D721Med (cell line): ENCODE data around the gene BCLAF3.

ENCODE experiments used
- DNase-seq: peaks from one replicate; pipeline ENCODE4 v3.0.0; 2011; ENCODE audit warnings: low spot score; ENCODE audit not compliant: insufficient read length
- FAIRE-seq: peaks from 2 replicates; lab custom pipeline; 2011; peaks lifted over from hg19 to GRCh38; lab: Jason Lieb, UNC
- TF ChIP-seq, protein P1 (sequence below): IDR thresholded peaks from 2 replicates; pipeline ENCODE4 v1.5.1; 2012; ENCODE audit warnings: mild to moderate bottlenecking, control low read depth; ENCODE audit not compliant: insufficient read depth; ENCODE audit errors: missing control alignments

BCLAF3 gene

DNA sequence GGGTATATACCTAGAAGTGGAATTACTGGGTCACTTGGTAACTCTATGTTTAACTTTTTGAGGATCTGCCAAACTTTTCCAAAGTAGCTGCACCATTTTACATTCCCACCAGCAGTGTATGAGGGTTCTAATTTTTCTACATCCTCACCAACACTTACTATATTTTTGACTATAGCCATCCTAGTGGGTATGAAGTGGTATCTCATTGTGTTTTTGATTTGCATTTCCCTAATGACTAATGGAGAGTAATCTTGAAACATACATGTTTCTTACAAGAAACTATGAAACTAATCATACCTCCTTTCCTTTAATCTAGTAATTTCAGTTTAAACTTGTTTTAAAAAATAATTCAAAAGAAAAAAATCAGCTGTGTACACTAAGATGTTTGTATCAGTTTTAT lies 17.9 kb downstream of the BCLAF3 start:
- DNase-seq: no peak
- FAIRE-seq: peak; percentile 51
- TF ChIP-seq, protein P1, sequence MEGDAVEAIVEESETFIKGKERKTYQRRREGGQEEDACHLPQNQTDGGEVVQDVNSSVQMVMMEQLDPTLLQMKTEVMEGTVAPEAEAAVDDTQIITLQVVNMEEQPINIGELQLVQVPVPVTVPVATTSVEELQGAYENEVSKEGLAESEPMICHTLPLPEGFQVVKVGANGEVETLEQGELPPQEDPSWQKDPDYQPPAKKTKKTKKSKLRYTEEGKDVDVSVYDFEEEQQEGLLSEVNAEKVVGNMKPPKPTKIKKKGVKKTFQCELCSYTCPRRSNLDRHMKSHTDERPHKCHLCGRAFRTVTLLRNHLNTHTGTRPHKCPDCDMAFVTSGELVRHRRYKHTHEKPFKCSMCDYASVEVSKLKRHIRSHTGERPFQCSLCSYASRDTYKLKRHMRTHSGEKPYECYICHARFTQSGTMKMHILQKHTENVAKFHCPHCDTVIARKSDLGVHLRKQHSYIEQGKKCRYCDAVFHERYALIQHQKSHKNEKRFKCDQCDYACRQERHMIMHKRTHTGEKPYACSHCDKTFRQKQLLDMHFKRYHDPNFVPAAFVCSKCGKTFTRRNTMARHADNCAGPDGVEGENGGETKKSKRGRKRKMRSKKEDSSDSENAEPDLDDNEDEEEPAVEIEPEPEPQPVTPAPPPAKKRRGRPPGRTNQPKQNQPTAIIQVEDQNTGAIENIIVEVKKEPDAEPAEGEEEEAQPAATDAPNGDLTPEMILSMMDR: no peak

DNA sequence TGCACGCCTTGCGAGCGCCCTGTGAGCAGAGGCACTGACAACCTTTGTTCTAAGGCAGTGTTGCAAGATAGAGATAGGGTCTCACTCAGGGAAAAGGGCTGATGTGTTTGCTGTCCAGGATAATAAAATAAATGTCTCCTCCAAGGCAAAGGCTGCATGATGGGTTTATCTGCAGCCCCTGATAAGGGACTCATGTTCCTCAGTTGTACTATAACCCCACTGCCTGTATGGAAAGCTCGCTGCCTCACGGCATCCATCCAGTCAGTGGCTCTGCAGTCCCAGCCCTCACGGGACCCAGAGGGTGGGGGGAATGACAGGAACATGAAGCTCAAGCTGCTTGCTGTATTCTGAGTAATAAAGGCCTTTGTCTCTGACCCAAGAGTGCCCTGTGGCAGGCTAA lies 22.6 kb downstream of the BCLAF3 start:
- DNase-seq: no peak
- TF ChIP-seq, protein P1: no peak
- no peak for FAIRE-seq

DNA sequence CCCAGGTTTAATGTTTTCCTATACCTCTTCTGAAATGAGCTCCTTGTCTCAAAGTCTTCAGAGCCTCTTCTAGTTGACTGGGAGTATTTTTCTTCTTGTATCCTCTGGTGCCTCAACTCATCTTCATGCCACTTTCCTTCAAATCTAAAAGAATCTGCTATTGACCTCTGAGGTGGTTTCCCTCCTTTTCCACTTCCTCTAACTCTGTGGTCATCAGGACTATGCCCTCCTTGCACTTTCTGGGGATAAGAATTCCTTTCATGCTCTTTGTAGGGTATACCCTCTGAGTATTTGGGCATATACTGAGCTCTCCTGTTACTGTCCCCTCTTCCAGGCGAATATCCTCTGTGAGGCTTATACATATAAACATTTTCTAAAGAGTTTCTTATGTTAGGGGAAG lies 24.8 kb downstream of the BCLAF3 start:
- TF ChIP-seq, protein P1: no peak
- DNase-seq (no peak), FAIRE-seq (no peak)

DNA sequence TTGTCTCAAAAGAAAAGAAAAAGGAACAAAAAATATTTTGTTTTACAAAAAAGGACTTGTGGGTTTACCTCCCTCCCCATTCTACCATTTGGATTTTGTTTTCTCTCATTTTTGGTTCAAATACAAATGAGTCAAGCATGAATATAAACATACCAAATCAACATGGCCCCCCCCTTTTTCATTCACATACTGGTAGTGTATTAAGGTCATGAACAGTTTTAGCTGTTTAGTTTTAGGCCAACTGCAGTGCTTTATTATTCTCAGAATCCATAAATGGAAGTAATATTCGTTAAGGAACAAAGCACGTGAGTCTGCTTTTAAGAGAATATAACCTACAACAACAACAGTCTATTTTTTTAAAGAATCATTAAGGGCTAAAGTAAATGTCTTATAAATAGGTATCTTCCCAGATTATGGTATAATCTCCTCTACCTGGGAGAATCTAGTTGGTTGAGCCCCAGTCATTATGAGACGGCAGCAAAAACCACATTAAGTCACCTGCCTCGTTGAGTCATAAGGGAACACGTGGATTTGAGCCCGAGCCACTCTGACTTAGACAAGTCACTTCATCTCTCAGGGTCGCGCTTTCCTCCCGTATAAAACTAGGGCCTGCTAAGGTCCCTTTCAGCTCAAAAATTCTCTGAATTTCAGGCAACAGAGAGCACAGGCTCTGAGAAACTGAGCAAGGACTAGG lies 26.7 kb downstream of the BCLAF3 start:
- TF ChIP-seq, protein P1: no peak
- DNase-seq (no peak), FAIRE-seq (no peak)

DNA sequence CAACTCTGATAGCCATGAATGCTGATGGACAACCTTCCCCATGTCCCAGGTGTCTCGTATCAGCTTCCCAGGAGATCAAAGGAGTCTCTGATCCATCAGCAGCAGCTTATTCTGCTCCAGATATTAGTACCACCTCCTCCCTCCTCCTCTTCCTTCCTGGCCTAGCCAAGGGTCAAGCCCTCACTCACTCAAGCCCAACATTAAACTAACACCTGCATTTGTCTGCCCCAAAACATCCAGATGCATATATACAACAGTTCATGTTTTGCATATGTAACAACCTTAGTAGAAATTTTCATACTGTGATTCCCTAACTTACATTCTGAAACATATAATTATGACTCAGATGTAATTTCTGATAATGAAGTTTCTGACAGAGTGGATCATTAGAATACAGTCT lies 29.9 kb downstream of the BCLAF3 start:
- DNase-seq: no peak
- TF ChIP-seq, protein P1: no peak
- no peak for FAIRE-seq

DNA sequence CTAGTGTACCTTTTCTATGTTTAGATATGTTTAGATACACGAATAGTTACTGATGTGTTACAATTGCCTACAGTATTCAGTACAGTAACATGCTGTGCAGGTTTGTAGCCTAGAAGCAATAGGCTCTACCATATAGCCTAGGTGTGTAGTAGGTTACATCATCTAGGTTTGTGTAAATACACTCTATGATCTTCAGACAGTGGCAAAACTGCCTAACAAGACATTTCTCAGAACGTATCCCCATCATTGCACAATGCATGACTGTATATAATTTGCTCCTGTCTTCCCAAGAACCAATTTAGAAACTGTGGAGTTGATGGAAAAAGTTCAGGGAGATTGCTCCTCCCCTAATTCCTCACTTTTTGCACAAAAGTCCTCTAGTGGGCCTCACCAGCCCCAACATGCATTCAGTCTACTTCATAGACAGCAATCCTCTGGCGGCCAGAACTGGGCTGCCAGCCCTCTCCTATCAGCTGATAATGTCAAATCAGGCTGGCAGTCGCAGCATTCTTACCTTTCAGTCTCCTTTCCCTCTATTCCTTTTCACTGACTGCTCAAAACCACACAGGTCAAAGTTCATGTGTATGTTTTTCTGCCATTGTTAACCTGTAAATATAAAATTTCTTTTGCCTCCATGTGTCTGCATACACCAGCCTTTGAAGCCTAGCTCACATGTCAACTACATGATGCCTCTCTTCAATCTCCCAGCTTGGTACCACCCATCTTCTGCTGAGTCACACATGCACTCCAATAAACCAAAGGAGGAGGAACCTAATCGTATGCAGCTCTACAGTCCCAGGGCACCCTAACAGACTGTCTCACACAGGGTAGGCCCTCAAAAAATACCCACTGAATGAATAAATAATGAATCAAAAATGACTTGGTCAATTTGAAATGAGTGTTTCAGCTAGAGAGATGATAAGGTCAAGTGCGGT lies 32.0 kb downstream of the BCLAF3 start:
- no peak for FAIRE-seq
- TF ChIP-seq, protein P1: no peak
- DNase-seq: no peak

DNA sequence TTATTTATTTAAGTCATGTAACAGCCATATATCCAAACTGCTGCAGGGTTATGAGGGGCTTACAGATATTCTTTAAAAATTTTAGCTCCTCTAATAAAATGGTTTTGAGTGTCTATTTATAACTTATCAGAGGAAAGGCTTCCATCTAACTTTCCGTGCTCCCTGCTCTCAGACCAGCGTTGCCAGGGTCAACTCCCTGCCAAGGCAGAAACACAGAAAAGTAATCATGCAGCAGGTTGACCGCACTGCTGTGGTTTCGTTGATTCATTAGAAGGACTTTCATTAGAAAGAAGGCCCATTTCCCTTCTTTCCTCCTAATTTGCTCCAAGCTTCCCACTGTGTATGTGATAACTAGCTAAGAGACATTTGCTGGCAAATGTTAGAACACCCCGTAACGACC lies 33.9 kb downstream of the BCLAF3 start:
- FAIRE-seq (no peak), DNase-seq (no peak)
- TF ChIP-seq, protein P1: no peak
